Measurements from ENCODE around the gene MYH3.

MYH3 gene

DNA sequence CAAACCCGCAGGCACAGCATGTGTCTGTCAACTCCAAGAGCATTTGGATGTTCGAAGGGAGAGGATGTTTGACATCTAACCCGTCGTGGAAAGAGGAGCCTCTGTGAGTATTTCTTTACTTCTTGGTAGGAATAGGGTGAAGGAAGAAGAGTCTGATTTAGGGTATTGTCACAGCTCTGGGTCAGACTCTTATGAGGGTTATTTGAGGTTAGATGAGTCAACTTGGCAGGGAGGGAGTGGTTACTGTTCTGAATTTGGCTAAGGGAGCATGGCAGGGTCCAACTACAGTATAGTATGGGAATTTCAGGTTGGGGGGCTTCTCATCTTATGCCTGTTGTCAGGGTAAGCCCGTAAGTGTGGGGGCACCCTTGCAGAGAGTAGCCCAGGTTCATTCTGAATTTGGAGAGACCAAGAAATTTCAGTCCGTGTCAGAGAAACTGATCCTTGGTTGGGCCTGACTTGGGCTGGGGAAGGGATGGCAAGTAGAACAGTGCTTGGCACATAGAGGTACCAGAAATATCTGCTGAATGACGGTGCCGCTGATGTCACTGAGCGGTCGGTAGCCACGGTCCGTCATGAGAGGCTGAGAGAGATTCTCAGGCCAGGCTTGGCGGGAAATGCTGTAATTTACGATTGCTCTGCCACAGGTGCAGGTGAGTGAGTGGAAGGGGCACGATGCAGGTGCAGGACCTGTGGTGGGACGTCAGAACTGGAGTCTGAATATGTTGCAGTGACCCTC lies 43.2 kb downstream of the MYH3 start:
- peak; percentile 40 for DNase-seq (ENCODE audit: low read depth)

DNA sequence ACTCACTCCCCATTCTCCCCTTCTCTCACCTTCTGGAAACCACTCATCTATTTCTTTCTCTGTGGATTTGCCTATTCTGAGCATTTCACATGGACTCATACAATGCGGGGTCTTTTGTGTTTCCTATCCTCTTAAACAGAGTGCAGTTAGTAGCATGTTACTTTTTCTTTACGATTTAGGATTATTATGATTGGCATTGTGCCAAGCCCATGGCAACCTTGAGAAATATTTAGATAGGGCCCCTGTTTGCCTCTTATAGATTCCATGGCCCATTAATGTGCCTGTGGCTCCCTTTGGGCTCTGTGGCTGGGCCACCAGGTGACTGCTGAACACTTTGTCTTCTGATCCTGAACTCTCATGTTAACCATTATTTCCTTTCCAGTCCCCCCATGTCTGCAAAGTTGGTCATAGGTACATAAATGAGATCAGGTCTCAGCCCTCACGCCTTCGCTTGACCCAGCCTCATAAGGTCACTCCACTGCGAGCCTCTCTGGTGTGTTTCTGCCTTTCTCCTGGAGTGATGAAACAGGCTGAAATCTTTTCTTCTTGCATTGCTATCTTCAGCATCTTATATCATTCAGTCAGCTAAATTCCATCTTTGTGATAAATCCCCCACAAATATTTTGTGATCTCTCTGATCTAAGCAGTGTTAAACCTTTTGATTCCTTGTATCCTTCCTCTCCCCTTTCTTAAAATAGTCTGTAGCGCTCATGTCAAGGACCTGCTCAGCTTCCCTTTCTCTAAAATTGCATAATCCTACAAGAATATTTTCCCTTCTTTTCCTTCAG lies 44.0 kb downstream of the MYH3 start:
- DNase-seq (ENCODE audit: low read depth) = peak; percentile 17

DNA sequence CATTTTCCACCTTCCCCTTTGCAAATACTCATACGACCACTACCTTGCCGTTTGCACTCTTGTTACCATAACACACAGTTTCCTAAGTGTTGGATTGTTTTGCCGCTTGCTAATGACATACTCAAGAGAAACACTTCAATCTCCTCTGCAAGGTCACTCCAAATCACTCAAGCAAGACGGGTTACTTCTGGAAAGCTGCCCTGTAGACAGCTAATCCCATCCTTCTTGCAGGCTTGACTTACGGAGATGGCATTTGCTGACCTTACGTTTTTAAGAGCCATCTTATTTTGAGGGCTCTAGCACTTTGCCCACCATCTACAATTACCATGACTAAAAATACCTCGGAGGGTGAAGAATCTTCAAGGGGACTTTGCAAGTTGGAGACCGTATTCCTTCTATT lies 46.2 kb downstream of the MYH3 start:
- DNase-seq (ENCODE audit: low read depth) = no peak

DNA sequence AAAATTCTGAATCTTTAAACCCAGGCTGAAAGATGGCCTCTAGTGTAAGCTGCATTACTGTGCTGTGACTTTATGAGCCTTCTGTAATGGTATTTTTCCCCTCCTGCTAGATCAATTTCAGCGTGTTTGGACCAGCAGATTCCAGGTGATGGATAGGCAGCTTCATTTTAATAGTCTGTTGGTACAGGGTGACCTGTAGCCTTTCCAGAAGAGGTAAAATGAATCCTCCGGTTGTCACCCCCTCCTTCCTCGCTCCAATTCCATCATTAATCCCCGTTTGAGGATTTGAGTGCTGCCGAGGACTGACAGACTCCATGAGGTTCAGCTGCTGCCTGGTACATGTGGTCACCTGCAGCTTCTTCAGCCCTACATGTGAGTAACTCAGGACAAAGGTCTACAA lies 48.9 kb downstream of the MYH3 start:
- DNase-seq (ENCODE audit: low read depth) = no peak

DNA sequence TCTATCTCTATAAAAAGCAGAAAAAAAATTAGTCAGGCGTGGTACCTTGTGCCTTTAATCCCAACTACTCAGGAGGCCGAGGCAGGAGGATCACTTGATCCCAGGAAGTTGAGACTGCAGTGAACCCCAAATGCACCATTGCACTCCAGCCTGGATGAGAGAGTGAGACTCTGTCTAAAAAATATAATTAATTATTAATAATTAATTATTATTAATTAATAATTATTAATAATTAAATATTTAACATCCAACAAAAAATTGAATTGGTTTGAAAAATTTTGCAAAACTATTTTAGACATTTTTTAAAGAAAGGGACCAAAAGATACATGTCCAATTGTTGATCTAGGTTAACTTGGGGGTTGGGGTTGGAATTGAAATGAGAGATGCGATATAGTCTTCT lies 51.0 kb downstream of the MYH3 start:
- DNase-seq (ENCODE audit: low read depth) = no peak

DNA sequence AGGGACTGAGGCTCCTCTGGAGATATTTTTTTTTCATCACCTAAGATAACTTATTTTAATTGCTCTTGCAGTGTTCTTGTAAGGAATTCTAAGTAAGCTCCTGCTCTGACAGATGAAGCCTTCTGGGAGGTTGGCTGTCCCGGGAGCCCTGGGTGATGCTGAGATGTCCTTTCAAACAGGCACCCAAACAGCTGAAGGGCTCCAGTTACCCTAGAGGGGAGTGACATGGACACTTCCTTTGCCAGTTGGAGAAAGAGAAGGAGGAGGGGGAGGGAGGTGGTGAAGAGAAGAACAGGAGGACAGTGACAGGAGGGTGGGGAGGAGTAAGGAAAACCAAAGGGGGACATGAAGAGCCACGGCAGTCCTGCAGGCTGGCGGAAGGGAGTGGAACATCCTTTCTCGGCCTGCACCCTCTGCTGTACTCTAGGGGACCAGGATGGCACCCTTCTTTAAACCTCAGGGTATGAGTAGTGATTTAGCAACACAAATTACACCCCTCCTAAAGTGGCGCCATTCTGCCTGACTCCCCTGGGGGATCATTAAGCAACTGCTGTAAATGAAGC lies 51.8 kb downstream of the MYH3 start:
- DNase-seq (ENCODE audit: low read depth) = no peak

DNA sequence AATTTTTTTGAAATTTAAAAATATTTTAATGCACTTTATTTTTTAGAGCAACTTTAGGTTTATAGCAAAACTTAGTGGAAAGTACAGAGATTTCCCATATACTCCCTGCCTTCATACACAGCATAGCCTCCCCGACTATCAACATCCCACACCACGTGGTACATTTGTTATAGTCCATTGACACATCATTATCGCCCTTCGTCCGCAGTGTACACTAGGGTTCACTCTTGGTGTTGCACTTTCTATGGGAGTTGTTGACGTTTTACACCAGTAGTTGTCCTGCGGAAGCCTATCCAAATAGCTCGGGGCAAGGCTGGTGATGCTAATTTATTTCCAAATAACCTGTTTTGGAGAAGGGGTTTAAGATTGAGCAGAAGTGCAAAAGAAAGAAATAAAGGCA lies 52.6 kb downstream of the MYH3 start:
- DNase-seq (ENCODE audit: low read depth) = no peak

DNA sequence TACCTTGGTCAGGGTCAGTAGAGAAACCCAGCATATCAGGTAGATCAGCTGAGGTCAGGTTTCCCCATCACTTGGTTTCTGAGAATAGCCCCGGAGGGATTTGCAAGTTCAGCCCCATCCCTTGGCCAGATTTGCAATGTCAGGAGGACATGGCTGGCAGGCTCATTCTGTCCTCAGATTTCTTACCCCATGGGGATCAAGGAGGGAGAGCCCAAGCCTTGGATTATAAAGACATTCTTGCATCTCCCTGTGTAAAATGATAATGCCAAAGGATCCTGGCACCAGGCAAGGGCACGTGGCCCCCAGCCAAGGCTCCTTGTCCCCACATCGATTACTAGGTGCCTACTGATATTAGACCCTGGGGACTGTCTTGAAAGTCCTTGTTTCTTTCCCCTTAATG lies 53.2 kb downstream of the MYH3 start:
- no peak for DNase-seq (ENCODE audit: low read depth)

DNA sequence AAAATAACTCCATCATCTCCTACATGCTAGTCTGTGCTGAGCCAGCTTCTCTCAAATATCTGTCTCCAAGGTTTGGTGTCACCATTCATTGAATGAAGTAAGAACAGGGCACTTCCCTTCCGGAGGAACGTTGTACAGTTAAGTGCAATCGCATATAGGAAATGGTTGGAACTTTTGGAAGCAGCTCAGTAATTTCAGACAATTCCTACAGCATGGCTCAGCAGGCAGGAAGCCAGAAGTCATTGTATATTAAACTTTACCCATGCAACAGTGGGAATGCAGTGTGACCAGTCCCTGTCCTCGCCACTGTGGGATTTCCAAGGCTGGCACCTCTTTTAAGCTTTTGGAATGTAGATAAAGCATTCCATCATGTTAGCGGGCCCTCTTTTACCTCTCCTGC lies 56.5 kb downstream of the MYH3 start:
- DNase-seq (ENCODE audit: low read depth) = no peak

DNA sequence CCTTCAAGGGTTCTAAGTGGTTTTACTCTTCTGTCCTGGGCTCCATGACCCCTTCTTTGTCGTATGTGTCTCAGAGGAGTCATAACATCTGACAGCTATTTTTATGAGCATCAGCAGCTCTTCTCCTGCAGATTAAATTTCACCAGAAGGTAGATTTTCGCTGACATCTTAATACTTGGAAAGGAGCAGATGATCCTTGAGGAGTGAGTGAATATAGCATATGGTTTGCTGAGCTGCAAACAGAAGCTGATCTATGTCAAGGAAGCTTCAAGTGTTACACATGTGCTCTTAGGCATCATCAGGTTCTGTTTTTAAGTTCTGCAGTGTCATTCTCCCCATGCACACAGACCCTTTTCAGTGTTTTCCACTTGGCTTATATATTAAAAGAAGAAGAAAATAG lies 58.5 kb downstream of the MYH3 start:
- no peak for DNase-seq (ENCODE audit: low read depth)

DNA sequence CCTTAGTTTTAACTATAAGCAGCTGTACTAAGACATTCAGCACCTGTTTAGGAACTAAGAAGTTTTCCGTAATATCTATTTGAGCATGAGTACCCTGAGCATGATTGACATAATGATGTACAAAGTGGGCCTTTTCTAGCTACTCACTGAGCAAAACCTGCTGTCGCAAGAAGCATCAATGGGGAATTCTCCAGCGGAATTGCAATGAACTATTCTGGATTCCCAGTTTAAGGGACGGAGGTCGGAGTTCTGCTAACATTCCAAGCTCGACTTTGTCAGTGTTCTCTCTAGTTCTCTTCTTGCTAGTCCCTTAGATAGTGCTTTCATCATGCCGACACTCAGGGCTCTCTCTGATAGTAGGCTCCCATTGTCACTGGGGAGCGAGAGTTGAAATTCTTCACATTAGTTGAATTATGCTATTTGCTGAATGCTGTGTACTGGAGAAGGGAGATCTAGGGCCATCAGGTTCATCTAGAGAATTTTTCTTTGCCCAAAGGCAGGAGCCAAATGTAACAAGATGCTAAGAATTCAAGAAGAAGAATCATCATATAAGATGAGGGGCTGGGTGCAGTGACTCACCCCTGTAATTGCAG lies 67.5 kb downstream of the MYH3 start:
- DNase-seq (ENCODE audit: low read depth) = no peak

DNA sequence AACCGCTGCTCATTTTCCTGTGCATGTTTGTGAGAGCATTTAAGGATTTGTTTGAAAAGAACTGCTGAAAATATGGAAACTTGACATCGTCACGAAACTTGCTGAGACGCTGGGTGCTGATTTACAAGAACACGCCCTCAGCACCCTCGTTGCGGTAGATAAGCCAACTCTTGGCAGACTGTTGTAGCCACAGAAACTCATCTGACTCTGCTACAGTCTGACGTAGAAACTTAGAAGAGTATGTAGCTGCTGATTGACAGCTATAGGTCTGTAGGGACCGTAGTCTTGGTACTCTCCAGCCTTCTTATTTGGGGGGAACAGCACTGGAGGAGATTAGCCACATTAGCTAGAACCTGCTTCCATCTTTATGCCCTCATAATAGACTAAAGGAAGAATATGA lies 71.6 kb downstream of the MYH3 start:
- DNase-seq (ENCODE audit: low read depth) = no peak

DNA sequence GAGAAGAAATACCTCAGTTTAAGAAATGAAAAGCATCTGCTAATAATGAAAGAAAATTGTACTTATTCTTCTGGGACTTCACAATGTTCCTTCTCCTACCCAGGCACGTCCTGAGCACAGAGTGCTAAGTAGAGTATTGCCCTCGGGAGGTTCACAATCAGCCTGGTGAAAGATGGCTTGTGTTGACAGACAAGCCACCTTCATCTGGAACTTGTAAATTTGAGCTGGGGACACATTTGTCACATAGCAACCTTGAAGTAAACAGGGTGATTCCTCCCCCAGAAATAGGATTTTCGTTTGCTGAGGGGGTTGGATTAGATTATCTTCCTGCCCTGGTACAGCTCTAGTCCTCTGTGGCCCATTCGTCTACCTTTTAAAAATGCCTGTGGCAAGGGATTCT lies 73.3 kb downstream of the MYH3 start:
- DNase-seq (ENCODE audit: low read depth) = no peak

DNA sequence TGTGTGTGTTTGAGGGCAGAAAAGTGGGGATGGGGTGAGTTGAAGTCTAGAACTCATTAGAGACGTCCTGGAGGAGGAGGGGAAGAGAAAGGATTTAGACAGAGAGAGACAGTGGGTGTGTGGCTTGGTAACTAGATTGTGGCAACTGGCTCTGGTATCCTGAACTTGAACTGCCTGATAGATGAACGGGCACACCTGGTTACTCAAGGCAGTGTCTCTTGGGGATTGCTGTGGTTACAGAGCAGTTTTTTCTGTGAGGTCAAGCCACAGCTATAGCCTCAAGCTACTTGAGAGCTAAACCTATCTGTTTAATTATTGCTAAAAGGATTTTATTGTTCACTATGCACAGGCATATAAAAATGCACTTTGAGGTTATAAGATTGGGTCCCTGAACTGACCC lies 77.8 kb downstream of the MYH3 start:
- no peak for DNase-seq (ENCODE audit: low read depth)

All from stromal cell of bone marrow (primary cell).